Spleen (tissue), 7 donors: ENCODE results near the gene CCNQ.

Experiments
- POLR2A ChIP-seq, 3 donors: fragments of 450-650 bp; IDR thresholded peaks; one replicate each; pipeline ENCODE4 v1.5.1; 2017; ENCODE audit warnings: antibody characterized with exemption in 3 of 3, mild to moderate bottlenecking in 1 of 3
- POLR2AphosphoS5 ChIP-seq, 3 donors: sonication (generic); formaldehyde crosslinking; IDR thresholded peaks; one replicate each; pipeline ENCODE4 v1.5.1; 2017; ENCODE audit warnings: antibody characterized with exemption in 3 of 3
- TF ChIP-seq, protein P1 (sequence below), 11 experiments: fragments of 200-600 bp in 7 of 11; fragments of 450-650 bp in 4 of 11; sonication (generic) in 4 of 11; IDR thresholded peaks in 8 of 11; conservative IDR thresholded peaks in 3 of 11; 1 replicate in 7 of 11; 2 replicates in 4 of 11; pipeline versions ENCODE4 v1.4.0 to v1.8.0; 2016 to 2021; ENCODE audit warnings: antibody characterized with exemption in 11 of 11, inconsistent platforms in 4 of 11, mild to moderate bottlenecking in 1 of 11
- donor health status: DM: no; HTN: no; CAD: no; lungs with moderate emphysema.
- donor health status: DM: no; HTN: no; CAD: no.
- donor health status: DM: no; HTN: no; CAD: no.

DNA sequence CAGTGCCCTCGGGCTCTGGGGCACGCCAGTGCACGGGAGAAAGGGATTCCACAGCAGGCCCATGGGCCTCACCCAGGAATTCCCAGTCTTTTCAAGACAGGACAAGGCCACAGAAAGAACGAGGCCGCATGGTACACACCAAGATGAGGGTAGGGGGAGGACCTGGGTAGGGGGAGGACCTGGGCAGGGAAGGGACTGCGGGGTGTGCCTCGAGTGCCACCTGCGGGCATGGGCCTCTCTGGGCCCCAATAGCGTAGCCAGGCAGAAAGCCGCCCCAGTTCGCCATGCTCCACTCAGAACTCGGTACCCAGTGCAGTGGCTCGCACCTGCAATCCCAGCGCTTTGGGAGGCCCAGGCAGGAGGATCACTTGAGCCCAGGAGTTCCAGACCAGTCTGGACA lies 34.1 kb upstream of the CCNQ start:
- TF ChIP-seq, protein P1, sequence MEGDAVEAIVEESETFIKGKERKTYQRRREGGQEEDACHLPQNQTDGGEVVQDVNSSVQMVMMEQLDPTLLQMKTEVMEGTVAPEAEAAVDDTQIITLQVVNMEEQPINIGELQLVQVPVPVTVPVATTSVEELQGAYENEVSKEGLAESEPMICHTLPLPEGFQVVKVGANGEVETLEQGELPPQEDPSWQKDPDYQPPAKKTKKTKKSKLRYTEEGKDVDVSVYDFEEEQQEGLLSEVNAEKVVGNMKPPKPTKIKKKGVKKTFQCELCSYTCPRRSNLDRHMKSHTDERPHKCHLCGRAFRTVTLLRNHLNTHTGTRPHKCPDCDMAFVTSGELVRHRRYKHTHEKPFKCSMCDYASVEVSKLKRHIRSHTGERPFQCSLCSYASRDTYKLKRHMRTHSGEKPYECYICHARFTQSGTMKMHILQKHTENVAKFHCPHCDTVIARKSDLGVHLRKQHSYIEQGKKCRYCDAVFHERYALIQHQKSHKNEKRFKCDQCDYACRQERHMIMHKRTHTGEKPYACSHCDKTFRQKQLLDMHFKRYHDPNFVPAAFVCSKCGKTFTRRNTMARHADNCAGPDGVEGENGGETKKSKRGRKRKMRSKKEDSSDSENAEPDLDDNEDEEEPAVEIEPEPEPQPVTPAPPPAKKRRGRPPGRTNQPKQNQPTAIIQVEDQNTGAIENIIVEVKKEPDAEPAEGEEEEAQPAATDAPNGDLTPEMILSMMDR (IDR thresholded peaks at IDR 0.05 in 8 of 11, conservative IDR thresholded peaks at IDR 0.05 in 3 of 11), result no peak
- TF ChIP-seq POLR2AphosphoS5 (IDR thresholded peaks at IDR 0.05) (no peak), POLR2A (IDR thresholded peaks at IDR 0.05) (no peak)
